Endothelial cell of umbilical vein (primary cell): ENCODE results near the gene SOCS7. TPM values are rescaled to one million over a fixed set of nuclear protein-coding genes. Genes with fewer than 3 reads are reported as not detected.

Experiments
- BruUV-seq: library from RNA; stranded (reverse); fragments of 400-500 nt; replicated peaks from 2 replicates; lab custom pipeline; 2021; lab: Mats Ljungman, UMichigan
- CTCF ChIA-PET: fragments of 300-600, 350-600 bp; sonication (Branson Sonifier 250); formaldehyde crosslinking; loops from one replicate; lab custom pipeline; 2021; ENCODE audit warnings: antibody characterized with exemption, inconsistent platforms; lab: Charles Lee
- POLR2A ChIA-PET: fragments of 300-600, 350-600 bp; sonication (Branson Sonifier 250); formaldehyde crosslinking; loops from one replicate; lab custom pipeline; 2021; ENCODE audit warnings: antibody characterized with exemption, inconsistent platforms; lab: Charles Lee
- DNase-seq: peaks from one replicate; pipeline ENCODE4 v3.0.0-alpha.2; 2011; ENCODE audit warnings: low read depth, low spot score
- FAIRE-seq: peaks from 2 replicates; lab custom pipeline; 2011; peaks lifted over from hg19 to GRCh38; lab: Jason Lieb, UNC
- H2AFZ ChIP-seq: 2 replicates; pipeline ENCODE4 v1.6.0; 2012; ENCODE audit warnings: low read depth, low read length, control low read depth, inconsistent platforms
- H3K27ac ChIP-seq: 2 replicates; pipeline ENCODE4 v1.5.1; 2011; ENCODE audit warnings: low read depth, mild to moderate bottlenecking, control low read depth, low read length, moderate library complexity; ENCODE audit not compliant: insufficient read depth
- H3K27me3 ChIP-seq, 2 experiments: 2 replicates each; pipeline versions ENCODE4 v1.6.0 to v1.6.1; 2011; ENCODE audit warnings: low read length in 2 of 2, mixed read lengths in 1 of 2; ENCODE audit not compliant: control insufficient read depth in 2 of 2, insufficient read depth in 2 of 2
- H3K36me3 ChIP-seq, 2 experiments: 2 replicates in 1 of 2; 3 replicates in 1 of 2; pipeline ENCODE4 v1.5.1; 2011; ENCODE audit warnings: low read length in 2 of 2, mild to moderate bottlenecking in 1 of 2, moderate library complexity in 1 of 2; ENCODE audit not compliant: control insufficient read depth in 2 of 2, insufficient read depth in 2 of 2; ENCODE audit errors: extremely low read depth in 1 of 2
- H3K4me1 ChIP-seq: 3 replicates; pipeline ENCODE4 v1.5.1; 2011; ENCODE audit warnings: mild to moderate bottlenecking, low read length; ENCODE audit not compliant: control insufficient read depth, insufficient read depth; ENCODE audit errors: extremely low read depth
- H3K4me2 ChIP-seq: 2 replicates; pipeline ENCODE4 v1.6.1; 2011; ENCODE audit warnings: low read length, control low read depth, mixed read lengths; ENCODE audit not compliant: insufficient read depth
- H3K4me3 ChIP-seq, 3 experiments: fragments of 200-600 bp in 1 of 3; sonication (generic), shearing (Covaris generic) in 1 of 3; replicated peaks in 1 of 3; 2 replicates each; pipeline ENCODE4 v1.5.1; 2011 to 2016; ENCODE audit warnings: control low read depth in 3 of 3, low read length in 3 of 3, mild to moderate bottlenecking in 2 of 3, inconsistent platforms in 1 of 3, low read depth in 1 of 3, moderate library complexity in 1 of 3; ENCODE audit not compliant: insufficient read depth in 1 of 3
- H3K79me2 ChIP-seq: 2 replicates; pipeline ENCODE4 v1.6.0; 2012; ENCODE audit warnings: low read length, inconsistent platforms; ENCODE audit not compliant: control insufficient read depth, insufficient read depth
- H3K9ac ChIP-seq: replicated peaks from 2 replicates; pipeline ENCODE3; 2011; ENCODE audit warnings: low read length, control low read depth; ENCODE audit not compliant: insufficient read depth; ENCODE audit errors: extremely low read depth
- H3K9me1 ChIP-seq: replicated peaks from 3 replicates; pipeline ENCODE4 v1.6.0; 2011; ENCODE audit warnings: mild to moderate bottlenecking, low read length; ENCODE audit not compliant: control insufficient read depth, insufficient read depth; ENCODE audit errors: extremely low read depth
- H3K9me3 ChIP-seq: replicated peaks from 2 replicates; pipeline ENCODE4 v1.5.1; 2012; ENCODE audit warnings: low read length, inconsistent platforms; ENCODE audit not compliant: control insufficient read depth, insufficient read depth
- H4K20me1 ChIP-seq: replicated peaks from 2 replicates; pipeline ENCODE3; 2011; ENCODE audit warnings: mild to moderate bottlenecking, low read length; ENCODE audit not compliant: control insufficient read depth, insufficient read depth; ENCODE audit errors: extremely low read depth
- EZH2 ChIP-seq: IDR thresholded peaks from 2 replicates; pipeline ENCODE4 v1.6.1; 2012; ENCODE audit warnings: borderline replicate concordance, low read depth, mild to moderate bottlenecking, moderate library complexity, low read length, inconsistent platforms; ENCODE audit not compliant: severe bottlenecking
- FOS ChIP-seq: IDR thresholded peaks from 2 replicates; pipeline ENCODE4 v1.6.1; 2011; ENCODE audit warnings: mild to moderate bottlenecking, low read length, moderate library complexity, borderline replicate concordance; ENCODE audit not compliant: insufficient read depth
- JUN ChIP-seq: IDR thresholded peaks from 2 replicates; pipeline ENCODE4 v1.6.1; 2011; ENCODE audit warnings: borderline replicate concordance, low read depth; ENCODE audit not compliant: insufficient read length, insufficient read depth
- MYC ChIP-seq: IDR thresholded peaks from one replicate; pipeline ENCODE4 v1.6.1; 2011; ENCODE audit warnings: mild to moderate bottlenecking, low read depth, low read length
- POLR2A ChIP-seq: IDR thresholded peaks from 2 replicates; pipeline ENCODE4 v1.6.1; 2012; ENCODE audit warnings: low read depth, mild to moderate bottlenecking, control low read depth, low read length
- POLR2AphosphoS5 ChIP-seq: IDR thresholded peaks from 2 replicates; pipeline ENCODE4 v1.6.1; 2012; ENCODE audit warnings: low read depth, mild to moderate bottlenecking, control low read depth, low read length, moderate library complexity; ENCODE audit not compliant: insufficient read depth
- dilution Hi-C: fragments of 300-500 bp; cut with MboI; formaldehyde crosslinking; loops from one replicate; pipeline ENCODE4 v1.15.0; 2019; ENCODE audit warnings: low sequenced_read_pairs; ENCODE audit not compliant: extremely low pct_ligation_motif_present
- intact Hi-C: fragments of 100-400 bp; cut with micrococcal nuclease; formaldehyde crosslinking; loops from one replicate; pipeline ENCODE4 v1.10.0; 2022
- polyA plus RNA-seq, 4 experiments: library from polyadenylated mRNA; depleted of rRNA in 3 of 4; stranded (reverse) in 3 of 4; unstranded in 1 of 4; fragments of >200 nt; gene quantifications; 2 replicates each; pipeline versions ENCODE4 v1.2.1 to v1.2.3, GENCODE V29; 2011 to 2012; ENCODE audit warnings: missing spikeins in 1 of 4
- total RNA-seq: library from RNA; stranded (reverse); gene quantifications from 2 replicates; pipeline ENCODE4 v1.2.3, GENCODE V29; 2021
- TF ChIP-seq, protein P1 (sequence below), 2 donors: IDR thresholded peaks; 1 replicate in 1 of 2; 2 replicates in 1 of 2; pipeline ENCODE4 v1.5.1; 2011; ENCODE audit warnings: low read length in 2 of 2, mild to moderate bottlenecking in 2 of 2, moderate library complexity in 2 of 2, control low read depth in 1 of 2, inconsistent platforms in 1 of 2, low read depth in 1 of 2; ENCODE audit not compliant: insufficient read depth in 1 of 2; ENCODE audit errors: extremely low read depth in 1 of 2
- TF ChIP-seq, protein P2 (sequence below): IDR thresholded peaks from 2 replicates; pipeline ENCODE4 v1.6.1; 2011; ENCODE audit not compliant: insufficient read depth, insufficient read length

Gene SOCS7
- total and polyA plus RNA-seq, 2 donors (not counting 3 experiments of a cell fraction or from before 2014, with no cell fraction given) = 5.9 to 10.4 TPM

DNA sequence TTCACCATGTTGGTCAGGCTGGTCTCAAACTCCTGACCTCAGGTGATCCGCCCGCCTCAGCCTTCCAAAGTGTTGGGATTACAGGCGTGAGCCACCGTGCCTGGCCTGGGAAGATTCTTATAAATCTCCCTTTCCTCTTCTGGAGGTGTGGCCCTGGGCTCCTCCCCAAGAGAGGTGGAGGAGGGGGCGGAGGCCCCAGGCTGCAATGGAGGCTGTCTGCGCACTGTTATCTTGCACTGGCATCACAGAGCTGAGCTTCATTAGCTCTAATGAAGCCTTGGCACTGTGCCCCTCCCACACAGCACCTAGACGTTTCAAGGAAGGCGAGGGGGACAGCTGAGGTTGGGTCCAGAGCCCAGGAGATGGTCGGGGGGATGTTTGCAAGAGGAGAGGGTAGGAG, 84.2 kb downstream of the SOCS7 start:
- H3K9ac ChIP-seq = no peak overlapping the region
- dilution Hi-C loops (no loop called here), intact Hi-C loops (no loop called here)
- no peak overlapping the region for H3K4me2 ChIP-seq
- no peak overlapping the region for H2AFZ ChIP-seq
- no peaks in the 10 kb centered on the region for H3K9me1 ChIP-seq
- CTCF ChIA-PET = interaction anchor here (1.8 to 2.8 kb wide), 2 partner anchors 12 to 122 kb away, joined by 4 to 10 read pairs; no protein-coding TSS in a partner anchor
- DNase-seq (no peak), FAIRE-seq (no peak)
- H3K4me3 ChIP-seq = no peak overlapping the region
- H3K79me2 ChIP-seq = peaks cover 93% of the 10 kb centered on the region
- POLR2A ChIA-PET = no interaction called here
- peaks cover 7% of the 10 kb centered on the region for H3K4me1 ChIP-seq
- no TSS peak for BruUV-seq
- H3K9me3 ChIP-seq = no peaks in the 10 kb centered on the region
- peaks cover 0 to 2% of the 10 kb centered on the region in 2 experiments for H3K36me3 ChIP-seq
- peaks cover 5% of the 10 kb centered on the region for H4K20me1 ChIP-seq
- TF ChIP-seq EZH2 (no peak), MYC (no peak), FOS (no peak), JUN (no peak), POLR2AphosphoS5 (no peak), POLR2A (no peak)
- TF ChIP-seq, protein P1, sequence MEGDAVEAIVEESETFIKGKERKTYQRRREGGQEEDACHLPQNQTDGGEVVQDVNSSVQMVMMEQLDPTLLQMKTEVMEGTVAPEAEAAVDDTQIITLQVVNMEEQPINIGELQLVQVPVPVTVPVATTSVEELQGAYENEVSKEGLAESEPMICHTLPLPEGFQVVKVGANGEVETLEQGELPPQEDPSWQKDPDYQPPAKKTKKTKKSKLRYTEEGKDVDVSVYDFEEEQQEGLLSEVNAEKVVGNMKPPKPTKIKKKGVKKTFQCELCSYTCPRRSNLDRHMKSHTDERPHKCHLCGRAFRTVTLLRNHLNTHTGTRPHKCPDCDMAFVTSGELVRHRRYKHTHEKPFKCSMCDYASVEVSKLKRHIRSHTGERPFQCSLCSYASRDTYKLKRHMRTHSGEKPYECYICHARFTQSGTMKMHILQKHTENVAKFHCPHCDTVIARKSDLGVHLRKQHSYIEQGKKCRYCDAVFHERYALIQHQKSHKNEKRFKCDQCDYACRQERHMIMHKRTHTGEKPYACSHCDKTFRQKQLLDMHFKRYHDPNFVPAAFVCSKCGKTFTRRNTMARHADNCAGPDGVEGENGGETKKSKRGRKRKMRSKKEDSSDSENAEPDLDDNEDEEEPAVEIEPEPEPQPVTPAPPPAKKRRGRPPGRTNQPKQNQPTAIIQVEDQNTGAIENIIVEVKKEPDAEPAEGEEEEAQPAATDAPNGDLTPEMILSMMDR (IDR thresholded peaks at IDR 0.05; ENCODE audit: extremely low read depth in 1 of 2, insufficient read depth in 1 of 2, low read depth in 1 of 2, low read length in 2 of 2) = no peak
- TF ChIP-seq, protein P2, sequence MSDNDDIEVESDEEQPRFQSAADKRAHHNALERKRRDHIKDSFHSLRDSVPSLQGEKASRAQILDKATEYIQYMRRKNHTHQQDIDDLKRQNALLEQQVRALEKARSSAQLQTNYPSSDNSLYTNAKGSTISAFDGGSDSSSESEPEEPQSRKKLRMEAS = no peak
- H3K27me3 ChIP-seq = no peaks in the 10 kb centered on the region
- no peak overlapping the region for H3K27ac ChIP-seq
